Natural killer cell (primary cell): ENCODE results near the gene DTNBP1. TPM values are rescaled to one million over a fixed set of nuclear protein-coding genes. Genes with fewer than 3 reads are reported as not detected.
A peak's percentile ranks its signal among the peaks of the same experiment; 100 is the strongest.

Experiments used
- ATAC-seq, 3 donors: fragments of 150-1000 bp in 2 of 3; fragments of 200-7000 bp in 1 of 3; cut with Tn5 transposase; 1 replicate in 1 of 3; 2 replicates in 2 of 3; pipeline ENCODE4 v1.10.0; 2021; ENCODE audit warnings: mild to moderate bottlenecking in 2 of 3, moderate library complexity in 2 of 3
- DNase-seq, 2 donors: peaks; one replicate each; pipeline versions ENCODE4 v3.0.0 to v3.0.0-alpha.2; 2013 to 2021; ENCODE audit warnings: mixed read lengths in 1 of 2
- H3K27ac ChIP-seq: one replicate; pipeline ENCODE4 v1.5.1; 2013; ENCODE audit warnings: mild to moderate bottlenecking, low read length
- H3K27me3 ChIP-seq: one replicate; pipeline ENCODE4 v1.6.1; 2013; ENCODE audit warnings: low read length; ENCODE audit not compliant: control insufficient read depth, insufficient read depth
- H3K36me3 ChIP-seq: one replicate; pipeline ENCODE4 v1.6.1; 2013; ENCODE audit warnings: low read length; ENCODE audit not compliant: control insufficient read depth, insufficient read depth
- H3K4me1 ChIP-seq: one replicate; pipeline ENCODE4 v1.6.1; 2013; ENCODE audit warnings: low read length; ENCODE audit not compliant: control insufficient read depth, insufficient read depth
- H3K4me3 ChIP-seq: one replicate; pipeline ENCODE4 v1.5.1; 2013; ENCODE audit warnings: low read length
- H3K9me3 ChIP-seq: one replicate; pipeline ENCODE4 v1.6.1; 2013; ENCODE audit warnings: low read length; ENCODE audit not compliant: control insufficient read depth, insufficient read depth
- H3K27ac Mint-ChIP-seq, 2 donors: one replicate each; pipeline ENCODE4 v1.8.0; 2022; ENCODE audit warnings: mild to moderate bottlenecking in 2 of 2, mixed read lengths in 2 of 2, moderate library complexity in 1 of 2
- H3K27me3 Mint-ChIP-seq, 2 donors: one replicate each; pipeline ENCODE4 v1.8.0; 2022; ENCODE audit warnings: low read depth in 2 of 2, mixed read lengths in 2 of 2
- H3K36me3 Mint-ChIP-seq: one replicate; pipeline ENCODE4 v1.8.0; 2022; ENCODE audit warnings: mixed read lengths
- H3K4me1 Mint-ChIP-seq, 2 donors: one replicate each; pipeline ENCODE4 v1.8.0; 2022; ENCODE audit warnings: mixed read lengths in 2 of 2
- H3K4me3 Mint-ChIP-seq: one replicate; pipeline ENCODE4 v1.8.0; 2022; ENCODE audit warnings: mild to moderate bottlenecking, moderate library complexity, mixed read lengths
- H3K9me3 Mint-ChIP-seq, 2 donors: one replicate each; pipeline ENCODE4 v1.8.0; 2022; ENCODE audit warnings: mixed read lengths in 2 of 2
- WGBS: methylation state at CpG from one replicate; pipeline ENCODE4 v1.1.7; 2013; ENCODE audit warnings: missing lambda C conversion rate; ENCODE audit not compliant: insufficient coverage; 5-methylcytosine and 5-hydroxymethylcytosine counted together
- intact Hi-C: fragments of 100-400 bp; cut with micrococcal nuclease; formaldehyde crosslinking; loops from one replicate; pipeline ENCODE4 v1.14.2; 2022
- total RNA-seq, 4 donors: library from RNA; stranded (reverse); fragments of 120-200 nt in 1 of 4; gene quantifications; one replicate each; pipeline versions ENCODE4 v1.2.3 to v1.2.4, GENCODE V29; 2013 to 2022
- TF ChIP-seq, protein P1 (sequence below): fragments of 200-600 bp; IDR thresholded peaks from one replicate; pipeline ENCODE4 v1.8.0; 2022; ENCODE audit warnings: antibody characterized with exemption

The DTNBP1 gene
- total RNA-seq, 3 donors from 2014 or later (not counting 1 experiment from before 2014, with no cell fraction given): 31.6 to 42.2 (median 38.4) TPM

DNA sequence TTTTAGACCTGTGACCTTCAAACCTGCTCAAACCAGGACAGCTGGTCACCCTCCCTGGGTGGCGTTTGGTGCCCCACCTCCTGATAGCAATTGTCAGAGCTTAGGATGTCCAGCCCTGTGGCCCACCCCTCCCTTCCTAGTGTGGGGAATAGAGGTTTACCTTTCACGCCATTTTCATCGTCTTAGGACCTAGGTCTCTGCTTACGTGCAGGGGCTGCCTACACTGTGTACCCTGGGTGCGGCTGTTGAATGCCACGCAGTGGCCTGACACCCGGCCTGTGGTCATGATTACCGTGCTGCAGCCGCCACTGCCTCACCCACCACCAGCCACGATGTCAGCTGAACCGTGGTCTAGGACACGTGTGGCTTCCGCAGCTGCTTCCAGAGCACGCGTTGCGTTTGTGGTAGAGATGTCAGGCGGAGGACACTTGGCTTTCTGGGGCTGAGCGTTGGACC, 157.3 kb downstream of the DTNBP1 start:
- Mint-ChIP-seq H3K27me3 (no peaks in the 10 kb centered on the region), H3K36me3 (no peaks in the 10 kb centered on the region), H3K27ac (peak overlapping the region; percentile 70 to 83), H3K4me3 (peak overlapping the region; percentile 47), H3K4me1 (peaks cover 55 to 66% of the 10 kb centered on the region in 2 donors), H3K9me3 (no peaks in the 10 kb centered on the region)
- Histone ChIP-seq H3K36me3 (peaks cover 66% of the 10 kb centered on the region), H3K27me3 (no peaks in the 10 kb centered on the region), H3K4me1 (peaks cover 24% of the 10 kb centered on the region), H3K4me3 (no peak overlapping the region), H3K27ac (no peak overlapping the region), H3K9me3 (no peaks in the 10 kb centered on the region)
- TF ChIP-seq, protein P1, sequence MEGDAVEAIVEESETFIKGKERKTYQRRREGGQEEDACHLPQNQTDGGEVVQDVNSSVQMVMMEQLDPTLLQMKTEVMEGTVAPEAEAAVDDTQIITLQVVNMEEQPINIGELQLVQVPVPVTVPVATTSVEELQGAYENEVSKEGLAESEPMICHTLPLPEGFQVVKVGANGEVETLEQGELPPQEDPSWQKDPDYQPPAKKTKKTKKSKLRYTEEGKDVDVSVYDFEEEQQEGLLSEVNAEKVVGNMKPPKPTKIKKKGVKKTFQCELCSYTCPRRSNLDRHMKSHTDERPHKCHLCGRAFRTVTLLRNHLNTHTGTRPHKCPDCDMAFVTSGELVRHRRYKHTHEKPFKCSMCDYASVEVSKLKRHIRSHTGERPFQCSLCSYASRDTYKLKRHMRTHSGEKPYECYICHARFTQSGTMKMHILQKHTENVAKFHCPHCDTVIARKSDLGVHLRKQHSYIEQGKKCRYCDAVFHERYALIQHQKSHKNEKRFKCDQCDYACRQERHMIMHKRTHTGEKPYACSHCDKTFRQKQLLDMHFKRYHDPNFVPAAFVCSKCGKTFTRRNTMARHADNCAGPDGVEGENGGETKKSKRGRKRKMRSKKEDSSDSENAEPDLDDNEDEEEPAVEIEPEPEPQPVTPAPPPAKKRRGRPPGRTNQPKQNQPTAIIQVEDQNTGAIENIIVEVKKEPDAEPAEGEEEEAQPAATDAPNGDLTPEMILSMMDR: no peak
- DNase-seq: no peak
- intact Hi-C loops: loop anchor here (5.0 kb wide), 1 partner anchor 117 kb away; no protein-coding TSS in a partner anchor
- 42% methylated on average over 18 of the region's 18 CpGs for WGBS
- ATAC-seq: peak; percentile 42 to 74 (median 58)

DNA sequence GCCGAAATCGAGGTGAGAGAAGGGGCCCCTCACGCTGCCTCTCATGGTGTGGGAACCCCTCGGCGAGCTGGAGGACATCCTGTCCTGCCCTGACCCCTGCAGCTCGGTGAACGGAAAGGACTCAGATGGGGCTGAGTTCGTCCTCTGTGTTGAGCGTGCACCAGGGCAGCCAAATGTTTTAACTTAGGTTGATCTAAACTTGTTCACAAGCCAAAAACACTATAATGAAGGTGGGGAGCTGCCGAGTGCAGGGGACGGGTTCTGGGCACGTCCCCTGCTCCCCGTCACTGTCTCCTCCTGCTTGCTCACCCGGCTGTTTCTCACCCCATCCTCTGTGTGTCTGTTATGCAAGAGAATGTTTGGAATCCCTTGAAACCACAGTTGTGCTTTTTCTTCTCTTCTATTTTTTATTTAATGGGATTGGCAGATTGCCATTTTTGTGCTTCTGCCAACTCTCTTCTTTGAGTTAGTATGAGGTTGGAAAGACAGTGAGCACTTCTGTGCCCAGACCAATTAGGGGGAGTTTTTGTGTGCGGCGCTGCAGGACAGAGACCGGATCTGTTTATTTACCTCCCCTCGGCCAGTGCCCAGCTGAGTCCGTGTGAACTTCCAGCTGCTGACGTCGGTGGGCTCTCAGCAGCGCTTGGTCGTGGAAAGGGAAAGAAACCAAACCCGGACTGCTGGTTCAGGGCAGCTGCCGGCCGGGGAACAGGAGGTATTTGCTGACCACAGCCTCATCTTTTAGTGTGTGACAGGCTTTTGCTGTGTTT, 158.1 kb downstream of the DTNBP1 start:
- H3K4me1 Mint-ChIP-seq: peaks cover 55 to 68% of the 10 kb centered on the region in 2 donors
- peak overlapping the region; percentile 64 for H3K4me3 Mint-ChIP-seq

DNA sequence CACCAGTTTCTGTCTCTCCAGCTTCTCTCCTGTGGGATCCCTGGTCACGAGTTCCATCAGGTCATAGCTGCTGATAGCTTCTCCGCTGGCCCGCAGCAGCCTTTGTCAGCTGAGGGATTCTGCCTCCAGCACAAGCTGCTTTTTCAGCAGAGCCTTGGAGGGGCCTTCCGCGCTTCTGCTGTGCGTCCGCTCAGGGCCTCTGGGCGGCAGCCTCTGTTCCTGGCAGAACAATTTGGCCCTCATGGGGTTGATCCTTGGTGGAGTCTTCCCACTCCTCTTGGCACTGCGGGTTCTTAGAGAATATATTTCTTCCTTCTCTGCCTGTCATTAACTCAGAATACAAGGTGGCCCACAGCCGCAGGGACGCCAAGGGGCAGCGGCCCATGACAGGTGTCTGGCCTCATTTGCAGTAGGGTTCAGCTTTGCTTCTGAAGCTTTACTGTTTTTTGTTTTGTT, 158.8 kb downstream of the DTNBP1 start:
- Mint-ChIP-seq H3K4me1 (peaks cover 55 to 64% of the 10 kb centered on the region in 2 donors), H3K27me3 (no peaks in the 10 kb centered on the region), H3K36me3 (no peaks in the 10 kb centered on the region), H3K27ac (peak overlapping the region; percentile 29 to 70), H3K4me3 (peak overlapping the region; percentile 40), H3K9me3 (no peaks in the 10 kb centered on the region)
- TF ChIP-seq, protein P1: no peak
- WGBS: 98% methylated on average over 12 of the region's 12 CpGs
- Histone ChIP-seq H3K27ac (no peak overlapping the region), H3K4me3 (no peak overlapping the region), H3K36me3 (peaks cover 65% of the 10 kb centered on the region), H3K27me3 (no peaks in the 10 kb centered on the region), H3K9me3 (no peaks in the 10 kb centered on the region), H3K4me1 (peaks cover 24% of the 10 kb centered on the region)
- DNase-seq: no peak
- ATAC-seq: no peak
- intact Hi-C loops: no loop called here

More for the DNA sequence above, 158.1 kb downstream of the DTNBP1 start:
- 77% methylated on average over 25 of the region's 26 CpGs for WGBS
- no peaks in the 10 kb centered on the region for H3K27me3 Mint-ChIP-seq
- Histone ChIP-seq H3K27ac (no peak overlapping the region), H3K4me3 (no peak overlapping the region), H3K36me3 (peaks cover 66% of the 10 kb centered on the region), H3K9me3 (no peaks in the 10 kb centered on the region), H3K27me3 (no peaks in the 10 kb centered on the region), H3K4me1 (peaks cover 24% of the 10 kb centered on the region)
- TF ChIP-seq, protein P1: no peak
- DNase-seq (no peak), ATAC-seq (no peak)
- peak overlapping the region; percentile 29 to 70 for H3K27ac Mint-ChIP-seq
- no peaks in the 10 kb centered on the region for H3K36me3 Mint-ChIP-seq
- H3K9me3 Mint-ChIP-seq: no peaks in the 10 kb centered on the region
- intact Hi-C loops: loop anchor here (5.0 kb wide), 1 partner anchor 118 kb away; no protein-coding TSS in a partner anchor
